ENCODE measurements around the gene SEC23IP. TPM values are rescaled to one million over a fixed set of nuclear protein-coding genes. Genes with fewer than 3 reads are reported as not detected.

The SEC23IP gene
- total RNA-seq, 4 donors from 2014 or later = 28.7 to 87.4 (median 41.1) TPM

GRCh38 chr10:119969609-119970008 is 77.1 kb downstream of the SEC23IP start:
- Histone ChIP-seq H3K36me3 (no peaks in the 10 kb centered on the region), H3K27ac (no peak overlapping the region), H3K9me3 (no peaks in the 10 kb centered on the region), H3K4me1 (no peaks in the 10 kb centered on the region), H3K27me3 (no peaks in the 10 kb centered on the region), H3K4me3 (no peak overlapping the region)
- no peak for TF ChIP-seq CTCF (IDR thresholded peaks at IDR 0.05)
- TF ChIP-seq POLR2A (IDR thresholded peaks at IDR 0.05) = no peak
- DNase-seq = no peak

GRCh38 chr10:119970107-119970506 is 77.6 kb downstream of the SEC23IP start:
- Histone ChIP-seq H3K27me3 (no peaks in the 10 kb centered on the region), H3K4me3 (no peak overlapping the region), H3K9me3 (no peaks in the 10 kb centered on the region), H3K36me3 (no peaks in the 10 kb centered on the region), H3K4me1 (no peaks in the 10 kb centered on the region), H3K27ac (no peak overlapping the region)
- TF ChIP-seq POLR2A (IDR thresholded peaks at IDR 0.05) (no peak), CTCF (IDR thresholded peaks at IDR 0.05) (no peak)
- DNase-seq = no peak

GRCh38 chr10:119970963-119971362 is 78.4 kb downstream of the SEC23IP start:
- Histone ChIP-seq H3K27me3 (no peaks in the 10 kb centered on the region), H3K36me3 (no peaks in the 10 kb centered on the region), H3K4me1 (no peaks in the 10 kb centered on the region), H3K4me3 (no peak overlapping the region), H3K9me3 (no peaks in the 10 kb centered on the region), H3K27ac (no peak overlapping the region)
- no peak for TF ChIP-seq POLR2A (IDR thresholded peaks at IDR 0.05)
- no peak for TF ChIP-seq CTCF (IDR thresholded peaks at IDR 0.05)
- no peak for DNase-seq

- Histone ChIP-seq H3K36me3 (no peaks in the 10 kb centered on the region), H3K27ac (no peak overlapping the region), H3K27me3 (no peaks in the 10 kb centered on the region), H3K4me1 (no peaks in the 10 kb centered on the region), H3K4me3 (no peak overlapping the region), H3K9me3 (no peaks in the 10 kb centered on the region)
- TF ChIP-seq CTCF (IDR thresholded peaks at IDR 0.05) (no peak), POLR2A (IDR thresholded peaks at IDR 0.05) (no peak)
- no peak for DNase-seq
Measured at GRCh38 chr10:119973281-119973680, 80.8 kb downstream of the SEC23IP start.

- Histone ChIP-seq H3K27me3 (no peaks in the 10 kb centered on the region), H3K4me3 (no peak overlapping the region), H3K4me1 (no peaks in the 10 kb centered on the region), H3K27ac (no peak overlapping the region), H3K36me3 (no peaks in the 10 kb centered on the region), H3K9me3 (no peaks in the 10 kb centered on the region)
- TF ChIP-seq POLR2A (IDR thresholded peaks at IDR 0.05) = no peak
- no peak for TF ChIP-seq CTCF (IDR thresholded peaks at IDR 0.05)
- no peak for DNase-seq
Measured at GRCh38 chr10:119976421-119976820, 83.9 kb downstream of the SEC23IP start.

All from Peyer's patch (tissue), 4 donors.